K562 (cell line): ENCODE data around the gene RAI2. TPM values are rescaled to one million over a fixed set of nuclear protein-coding genes. Genes with fewer than 3 reads are reported as not detected.

Experiments used
- DACH1 ChIP-seq: fragments of 450-650 bp; IDR thresholded peaks from 2 replicates; pipeline ENCODE4 v1.6.1; 2018; ENCODE audit not compliant: partially characterized antibody
- MCM5 ChIP-seq: fragments of 450-650 bp; IDR thresholded peaks from 2 replicates; pipeline ENCODE4 v1.6.1; 2016; ENCODE audit warnings: low read depth
- polyA plus RNA-seq, 8 experiments: library from polyadenylated mRNA; depleted of rRNA in 4 of 8; stranded (reverse) in 5 of 8; unstranded in 3 of 8; fragments of >200 nt; fragmentation: Nextera tagmentation in 2 of 8; fragmentation: Illumina TruSeq in 1 of 8; extraction: Ambion mirVana in 2 of 8; extraction: Trizol in 1 of 8; gene quantifications; 2 replicates each; pipeline versions ENCODE4 v1.2.1 to v1.2.3, GENCODE V29; 2011 to 2014; ENCODE audit warnings: inconsistent platforms in 1 of 8, missing spikeins in 1 of 8
- total RNA-seq, 7 experiments: library from RNA; depleted of rRNA in 6 of 7; stranded (reverse); fragments of >200 nt in 6 of 7; fragmentation: Illumina TruSeq in 2 of 7; extraction: Trizol in 2 of 7; gene quantifications; 2 replicates each; pipeline versions ENCODE4 v1.2.1 to v1.2.3, GENCODE V29; 2011 to 2021; ENCODE audit warnings: low replicate concordance in 1 of 7
- TF ChIP-seq, protein P1 (sequence below): sonication (generic); formaldehyde crosslinking; IDR thresholded peaks from 2 replicates; pipeline ENCODE4 v1.8.0; 2023; ENCODE audit warnings: missing genetic modification reagents, mild to moderate bottlenecking, borderline replicate concordance
- TF ChIP-seq, protein P2 (sequence below): sonication (generic); formaldehyde crosslinking; IDR thresholded peaks from 2 replicates; pipeline ENCODE4 v1.8.0; 2022; ENCODE audit warnings: missing genetic modification reagents, mild to moderate bottlenecking, borderline replicate concordance

The RAI2 gene
- total and polyA plus RNA-seq, 9 of the 15 experiments (the other 6 are each of a cell fraction or from before 2014, with no cell fraction given), result not detected

DNA sequence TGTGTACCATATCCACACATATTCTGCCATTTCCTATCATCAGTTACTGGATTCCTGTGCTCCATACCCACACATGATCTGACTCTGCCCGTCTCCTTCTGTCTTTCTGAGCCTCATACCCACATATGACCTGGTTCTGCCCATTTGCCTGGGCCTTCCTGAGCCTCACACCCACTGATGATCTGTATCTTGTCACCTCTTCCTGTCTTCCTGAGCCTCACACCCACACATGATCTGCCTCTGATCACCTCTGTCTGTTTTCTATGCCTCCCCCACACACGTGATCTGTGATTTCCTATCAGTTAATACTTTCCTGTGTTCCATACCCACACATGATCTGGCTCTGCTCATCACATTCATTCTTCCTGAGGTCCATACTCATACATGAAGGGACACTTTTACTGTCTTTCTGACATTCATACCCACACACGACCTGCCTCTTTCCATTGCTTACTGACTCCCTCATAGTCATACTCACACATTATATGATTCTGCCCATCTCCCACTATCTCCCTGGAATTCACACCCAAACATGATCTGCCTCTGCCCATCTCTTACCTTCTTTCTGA, 91.3 kb downstream of the RAI2 start (continued):
- TF ChIP-seq, protein P1, sequence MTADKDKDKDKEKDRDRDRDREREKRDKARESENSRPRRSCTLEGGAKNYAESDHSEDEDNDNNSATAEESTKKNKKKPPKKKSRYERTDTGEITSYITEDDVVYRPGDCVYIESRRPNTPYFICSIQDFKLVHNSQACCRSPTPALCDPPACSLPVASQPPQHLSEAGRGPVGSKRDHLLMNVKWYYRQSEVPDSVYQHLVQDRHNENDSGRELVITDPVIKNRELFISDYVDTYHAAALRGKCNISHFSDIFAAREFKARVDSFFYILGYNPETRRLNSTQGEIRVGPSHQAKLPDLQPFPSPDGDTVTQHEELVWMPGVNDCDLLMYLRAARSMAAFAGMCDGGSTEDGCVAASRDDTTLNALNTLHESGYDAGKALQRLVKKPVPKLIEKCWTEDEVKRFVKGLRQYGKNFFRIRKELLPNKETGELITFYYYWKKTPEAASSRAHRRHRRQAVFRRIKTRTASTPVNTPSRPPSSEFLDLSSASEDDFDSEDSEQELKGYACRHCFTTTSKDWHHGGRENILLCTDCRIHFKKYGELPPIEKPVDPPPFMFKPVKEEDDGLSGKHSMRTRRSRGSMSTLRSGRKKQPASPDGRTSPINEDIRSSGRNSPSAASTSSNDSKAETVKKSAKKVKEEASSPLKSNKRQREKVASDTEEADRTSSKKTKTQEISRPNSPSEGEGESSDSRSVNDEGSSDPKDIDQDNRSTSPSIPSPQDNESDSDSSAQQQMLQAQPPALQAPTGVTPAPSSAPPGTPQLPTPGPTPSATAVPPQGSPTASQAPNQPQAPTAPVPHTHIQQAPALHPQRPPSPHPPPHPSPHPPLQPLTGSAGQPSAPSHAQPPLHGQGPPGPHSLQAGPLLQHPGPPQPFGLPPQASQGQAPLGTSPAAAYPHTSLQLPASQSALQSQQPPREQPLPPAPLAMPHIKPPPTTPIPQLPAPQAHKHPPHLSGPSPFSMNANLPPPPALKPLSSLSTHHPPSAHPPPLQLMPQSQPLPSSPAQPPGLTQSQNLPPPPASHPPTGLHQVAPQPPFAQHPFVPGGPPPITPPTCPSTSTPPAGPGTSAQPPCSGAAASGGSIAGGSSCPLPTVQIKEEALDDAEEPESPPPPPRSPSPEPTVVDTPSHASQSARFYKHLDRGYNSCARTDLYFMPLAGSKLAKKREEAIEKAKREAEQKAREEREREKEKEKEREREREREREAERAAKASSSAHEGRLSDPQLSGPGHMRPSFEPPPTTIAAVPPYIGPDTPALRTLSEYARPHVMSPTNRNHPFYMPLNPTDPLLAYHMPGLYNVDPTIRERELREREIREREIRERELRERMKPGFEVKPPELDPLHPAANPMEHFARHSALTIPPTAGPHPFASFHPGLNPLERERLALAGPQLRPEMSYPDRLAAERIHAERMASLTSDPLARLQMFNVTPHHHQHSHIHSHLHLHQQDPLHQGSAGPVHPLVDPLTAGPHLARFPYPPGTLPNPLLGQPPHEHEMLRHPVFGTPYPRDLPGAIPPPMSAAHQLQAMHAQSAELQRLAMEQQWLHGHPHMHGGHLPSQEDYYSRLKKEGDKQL (CRISPR knock-in tag), result no peak
- TF ChIP-seq DACH1, result no peak
- TF ChIP-seq, protein P2, sequence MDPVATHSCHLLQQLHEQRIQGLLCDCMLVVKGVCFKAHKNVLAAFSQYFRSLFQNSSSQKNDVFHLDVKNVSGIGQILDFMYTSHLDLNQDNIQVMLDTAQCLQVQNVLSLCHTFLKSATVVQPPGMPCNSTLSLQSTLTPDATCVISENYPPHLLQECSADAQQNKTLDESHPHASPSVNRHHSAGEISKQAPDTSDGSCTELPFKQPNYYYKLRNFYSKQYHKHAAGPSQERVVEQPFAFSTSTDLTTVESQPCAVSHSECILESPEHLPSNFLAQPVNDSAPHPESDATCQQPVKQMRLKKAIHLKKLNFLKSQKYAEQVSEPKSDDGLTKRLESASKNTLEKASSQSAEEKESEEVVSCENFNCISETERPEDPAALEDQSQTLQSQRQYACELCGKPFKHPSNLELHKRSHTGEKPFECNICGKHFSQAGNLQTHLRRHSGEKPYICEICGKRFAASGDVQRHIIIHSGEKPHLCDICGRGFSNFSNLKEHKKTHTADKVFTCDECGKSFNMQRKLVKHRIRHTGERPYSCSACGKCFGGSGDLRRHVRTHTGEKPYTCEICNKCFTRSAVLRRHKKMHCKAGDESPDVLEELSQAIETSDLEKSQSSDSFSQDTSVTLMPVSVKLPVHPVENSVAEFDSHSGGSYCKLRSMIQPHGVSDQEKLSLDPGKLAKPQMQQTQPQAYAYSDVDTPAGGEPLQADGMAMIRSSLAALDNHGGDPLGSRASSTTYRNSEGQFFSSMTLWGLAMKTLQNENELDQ, result no peak
- TF ChIP-seq MCM5, result no peak
